HFF-Myc (cell line): ENCODE data around the gene SYVN1.

Experiments used
- DNase-seq: peaks from one replicate; pipeline ENCODE4 v3.0.0-alpha.2; 2011; ENCODE audit warnings: low read depth; ENCODE audit errors: extremely low read depth
- H3K4me3 ChIP-seq: replicated peaks from 2 replicates; pipeline ENCODE4 v1.5.1; 2011; ENCODE audit warnings: low read depth, mild to moderate bottlenecking, control low read depth, low read length
- TF ChIP-seq, protein P1 (sequence below): IDR thresholded peaks from 2 replicates; pipeline ENCODE4 v1.5.1; 2012; ENCODE audit warnings: mild to moderate bottlenecking, low read depth, low read length, control low read depth; ENCODE audit errors: missing control alignments

Gene SYVN1

DNA sequence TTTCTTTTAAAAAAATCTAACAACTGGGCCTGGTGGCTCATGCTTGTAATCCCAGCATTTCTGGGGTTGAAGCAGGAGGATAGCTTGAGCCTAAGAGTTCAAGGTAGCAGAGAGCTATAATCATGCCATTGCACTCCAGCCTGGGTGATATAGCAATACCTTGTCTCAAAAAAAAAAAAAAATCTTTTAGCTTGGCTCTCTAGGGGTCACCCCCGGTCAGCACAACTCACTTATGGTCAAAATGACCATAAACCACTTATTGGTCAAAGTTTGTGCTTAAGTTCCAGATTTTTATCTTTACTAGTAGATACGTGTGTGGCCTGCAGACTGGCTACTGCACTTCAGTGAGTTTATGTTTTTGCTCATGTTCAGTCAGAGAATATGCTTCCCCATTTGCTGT lies 29.4 kb upstream of the SYVN1 start:
- no peak overlapping the region for H3K4me3 ChIP-seq
- no peak for DNase-seq
- TF ChIP-seq, protein P1, sequence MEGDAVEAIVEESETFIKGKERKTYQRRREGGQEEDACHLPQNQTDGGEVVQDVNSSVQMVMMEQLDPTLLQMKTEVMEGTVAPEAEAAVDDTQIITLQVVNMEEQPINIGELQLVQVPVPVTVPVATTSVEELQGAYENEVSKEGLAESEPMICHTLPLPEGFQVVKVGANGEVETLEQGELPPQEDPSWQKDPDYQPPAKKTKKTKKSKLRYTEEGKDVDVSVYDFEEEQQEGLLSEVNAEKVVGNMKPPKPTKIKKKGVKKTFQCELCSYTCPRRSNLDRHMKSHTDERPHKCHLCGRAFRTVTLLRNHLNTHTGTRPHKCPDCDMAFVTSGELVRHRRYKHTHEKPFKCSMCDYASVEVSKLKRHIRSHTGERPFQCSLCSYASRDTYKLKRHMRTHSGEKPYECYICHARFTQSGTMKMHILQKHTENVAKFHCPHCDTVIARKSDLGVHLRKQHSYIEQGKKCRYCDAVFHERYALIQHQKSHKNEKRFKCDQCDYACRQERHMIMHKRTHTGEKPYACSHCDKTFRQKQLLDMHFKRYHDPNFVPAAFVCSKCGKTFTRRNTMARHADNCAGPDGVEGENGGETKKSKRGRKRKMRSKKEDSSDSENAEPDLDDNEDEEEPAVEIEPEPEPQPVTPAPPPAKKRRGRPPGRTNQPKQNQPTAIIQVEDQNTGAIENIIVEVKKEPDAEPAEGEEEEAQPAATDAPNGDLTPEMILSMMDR, result no peak

DNA sequence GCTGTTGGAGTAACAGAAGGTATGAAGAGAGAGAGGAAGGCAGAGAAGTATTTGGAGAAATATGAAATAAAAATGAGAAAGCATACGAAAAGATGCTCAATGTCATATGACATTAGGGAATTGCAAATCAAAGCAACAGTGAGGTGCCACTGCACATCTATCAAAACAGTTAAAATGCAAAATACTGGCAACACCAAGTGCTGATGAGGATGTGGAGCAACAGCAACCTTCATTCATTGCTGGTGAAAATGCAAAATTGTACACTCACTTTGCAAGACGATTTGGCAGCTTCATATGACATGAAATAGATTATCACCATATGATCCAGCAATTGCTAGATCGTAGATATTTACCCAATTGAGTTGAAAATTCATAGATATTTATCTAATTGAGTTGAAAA lies 26.3 kb upstream of the SYVN1 start:
- DNase-seq, result no peak
- TF ChIP-seq, protein P1, result no peak
- H3K4me3 ChIP-seq, result no peak overlapping the region

DNA sequence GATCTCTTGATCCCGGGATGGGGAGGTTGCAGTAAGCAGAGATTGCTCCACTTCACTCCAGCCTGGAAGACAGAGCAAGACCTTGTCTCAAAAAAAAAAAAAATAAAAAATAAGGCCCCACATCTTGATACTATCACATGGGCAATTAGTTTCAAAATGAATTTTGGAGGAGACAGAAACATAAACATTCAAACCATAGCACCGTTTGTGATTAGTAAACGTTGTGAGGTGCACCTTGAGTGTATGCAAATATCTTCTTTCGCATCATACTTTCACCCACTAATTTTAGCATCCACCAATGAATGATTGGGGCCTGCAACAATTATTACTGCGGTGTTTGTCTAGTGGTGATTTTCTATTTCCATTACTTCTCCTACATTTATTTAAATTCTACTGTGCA lies 24.7 kb upstream of the SYVN1 start:
- H3K4me3 ChIP-seq, result no peak overlapping the region
- TF ChIP-seq, protein P1, result no peak
- no peak for DNase-seq

DNA sequence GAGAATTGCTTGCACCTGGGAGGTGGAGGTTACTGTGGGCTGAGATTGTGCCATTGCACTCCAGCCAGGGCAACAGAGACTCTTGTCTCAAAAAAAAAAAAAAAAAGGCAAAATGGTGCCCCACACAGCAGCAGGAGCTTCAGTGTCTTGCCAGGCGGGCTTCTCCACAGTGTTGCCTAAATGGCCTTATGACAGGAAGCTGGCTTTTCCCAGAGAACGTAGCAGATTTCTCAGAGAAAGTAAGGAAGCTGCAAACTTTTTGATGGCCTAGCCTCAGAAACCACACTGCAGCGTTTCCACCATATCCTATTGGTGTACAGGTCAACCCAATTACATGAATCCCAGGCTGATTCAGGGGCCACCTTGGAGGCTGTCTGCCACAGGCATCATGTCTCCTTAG lies 23.0 kb upstream of the SYVN1 start:
- TF ChIP-seq, protein P1, result no peak
- DNase-seq, result no peak
- no peak overlapping the region for H3K4me3 ChIP-seq

DNA sequence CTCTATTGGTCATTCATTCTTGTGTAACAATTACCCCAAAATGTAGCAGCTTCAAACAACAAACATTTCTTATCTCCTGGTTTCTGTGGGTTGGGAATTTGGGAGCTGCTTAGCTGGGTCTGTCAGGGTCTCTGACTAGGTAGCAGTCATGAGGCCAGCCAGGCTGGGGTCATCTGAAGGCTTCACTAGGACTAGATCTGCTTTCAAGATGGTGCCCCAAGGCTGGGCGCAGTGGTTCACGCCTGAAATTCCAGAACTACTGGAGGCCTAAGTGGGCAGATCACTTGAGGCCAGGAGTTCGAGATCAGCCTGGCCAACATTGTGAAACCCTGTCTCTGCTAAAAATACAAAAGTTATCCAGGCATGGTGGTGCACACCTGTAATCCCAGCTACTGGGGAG lies 22.6 kb upstream of the SYVN1 start:
- DNase-seq, result no peak
- TF ChIP-seq, protein P1, result no peak
- H3K4me3 ChIP-seq, result no peak overlapping the region

DNA sequence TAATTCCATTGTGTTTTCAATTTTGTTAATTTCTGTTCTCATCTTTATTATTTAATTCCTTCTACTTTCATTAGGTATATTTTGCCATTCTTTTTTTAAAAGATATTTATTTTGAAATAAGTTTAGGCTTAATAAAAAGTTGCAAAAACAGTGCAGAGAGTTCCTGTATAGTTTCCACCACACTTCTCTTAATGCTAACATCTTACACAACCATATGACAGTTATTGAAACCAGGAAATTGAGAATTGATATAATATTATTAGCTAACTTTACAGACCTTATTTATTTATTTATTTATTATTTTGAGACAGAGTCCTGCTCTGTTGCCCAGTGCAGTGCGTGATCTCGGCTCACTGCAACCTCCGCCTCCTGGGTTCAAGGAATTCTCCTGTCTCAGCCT lies 21.9 kb upstream of the SYVN1 start:
- H3K4me3 ChIP-seq, result no peak overlapping the region
- DNase-seq, result no peak
- TF ChIP-seq, protein P1, result no peak

DNA sequence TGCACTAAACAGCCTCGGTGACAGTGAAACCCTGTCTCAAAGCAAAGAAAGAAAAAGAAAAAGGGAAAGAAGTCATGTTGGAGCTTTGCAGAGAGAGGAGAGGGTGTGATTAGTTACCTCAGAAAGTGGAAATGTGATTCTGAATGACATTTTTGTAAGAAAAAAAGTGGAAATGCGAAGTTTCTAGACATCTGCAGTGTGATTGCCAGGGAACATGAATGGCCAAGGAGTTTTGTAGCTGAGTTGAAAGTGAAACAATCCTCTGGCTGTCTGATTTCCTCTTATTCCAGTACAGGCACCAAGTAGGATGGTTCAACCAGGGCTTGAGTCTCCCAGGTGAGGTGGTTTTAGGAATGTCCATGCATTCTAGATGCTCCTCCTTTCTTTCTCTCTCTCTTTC lies 17.8 kb upstream of the SYVN1 start:
- TF ChIP-seq, protein P1, result no peak
- H3K4me3 ChIP-seq, result no peak overlapping the region
- DNase-seq, result no peak
